HG03354 (cell line): ENCODE data around the gene OVCA2.
A peak's percentile ranks its signal among the peaks of the same experiment; 100 is the strongest.

ENCODE experiments used
- ATAC-seq: cut with Tn5 transposase; IDR thresholded peaks from one replicate; pipeline ENCODE4 v1.9.1; 2021; ENCODE audit warnings: mild to moderate bottlenecking; ENCODE audit not compliant: unreplicated experiment, poor library complexity, severe bottlenecking

Gene OVCA2

GRCh38 chr17:2029911-2030778, 11.7 kb upstream of the OVCA2 start, which contains the start of gene DPH1:
DPH1 (plus strand) TSS chr17:2030153; CDS start chr17:2030170, 17 bp downstream.
- peak; percentile 79 for ATAC-seq

GRCh38 chr17:2030779-2031163, 11.1 kb upstream of the OVCA2 start:
- ATAC-seq = peak; percentile 10

GRCh38 chr17:2033153-2033552, 8.7 kb upstream of the OVCA2 start:
- no peak for ATAC-seq

- no peak for ATAC-seq
Measured at GRCh38 chr17:2034157-2034556, 7.7 kb upstream of the OVCA2 start.

GRCh38 chr17:2034806-2035540, 6.8 kb upstream of the OVCA2 start:
- no peak for ATAC-seq

- no peak for ATAC-seq
Measured at GRCh38 chr17:2035541-2036488, 6.0 kb upstream of the OVCA2 start.

GRCh38 chr17:2037155-2037554, 4.7 kb upstream of the OVCA2 start:
- no peak for ATAC-seq

GRCh38 chr17:2040219-2040827, 1.5 kb upstream of the OVCA2 start:
- no peak for ATAC-seq

GRCh38 chr17:2040942-2041560, 771 bp upstream of the OVCA2 start:
- ATAC-seq = no peak

- ATAC-seq = no peak
Measured at GRCh38 chr17:2042390-2042847, 597 bp downstream of the OVCA2 start.

GRCh38 chr17:2042933-2043332, 1.1 kb downstream of the OVCA2 start:
- ATAC-seq = no peak

GRCh38 chr17:2043785-2044184, 2.0 kb downstream of the OVCA2 start:
- no peak for ATAC-seq

- no peak for ATAC-seq
Measured at GRCh38 chr17:2044263-2044894, 2.6 kb downstream of the OVCA2 start.

GRCh38 chr17:2047590-2047989, 5.8 kb downstream of the OVCA2 start:
- no peak for ATAC-seq

GRCh38 chr17:2048805-2049204, 7.0 kb downstream of the OVCA2 start:
- ATAC-seq = no peak

GRCh38 chr17:2049333-2050299, 7.8 kb downstream of the OVCA2 start:
- peak; percentile 53 for ATAC-seq

- peak; percentile 8 for ATAC-seq
Measured at GRCh38 chr17:2050300-2051060, 8.7 kb downstream of the OVCA2 start.
